KOPT-K1 (cell line): ENCODE data around the gene DBP.
"Not testable (repeated sequence)": the region's sequence is repeated elsewhere in the genome, so short reads cannot be mapped to it uniquely, and the experiment has no call there.

ENCODE experiments used
- H3K27ac ChIP-seq: fragments of 200-600 bp; sonication (generic); 2 replicates; pipeline ENCODE4 v1.5.1; 2016; ENCODE audit warnings: antibody characterized with exemption, mild to moderate bottlenecking, low read depth, low read length; ENCODE audit not compliant: poor library complexity, severe bottlenecking
- H3K36me3 ChIP-seq: fragments of 200-600 bp; sonication (generic); 2 replicates; pipeline ENCODE4 v1.5.1; 2017; ENCODE audit warnings: antibody characterized with exemption, mild to moderate bottlenecking, low read length, moderate library complexity; ENCODE audit not compliant: insufficient read depth
- H3K9me3 ChIP-seq: fragments of 200-600 bp; sonication (generic); 2 replicates; pipeline ENCODE4 v1.5.1; 2017; ENCODE audit warnings: antibody characterized with exemption, low read length, mild to moderate bottlenecking; ENCODE audit not compliant: insufficient read depth, poor library complexity, severe bottlenecking

The DBP gene

GRCh38 chr19:48638831-48639381 lies 1.7 kb upstream of the DBP start:
- Histone ChIP-seq H3K27ac (peak overlapping the region; percentile 92), H3K36me3 (no peaks in the 10 kb centered on the region)

DNA sequence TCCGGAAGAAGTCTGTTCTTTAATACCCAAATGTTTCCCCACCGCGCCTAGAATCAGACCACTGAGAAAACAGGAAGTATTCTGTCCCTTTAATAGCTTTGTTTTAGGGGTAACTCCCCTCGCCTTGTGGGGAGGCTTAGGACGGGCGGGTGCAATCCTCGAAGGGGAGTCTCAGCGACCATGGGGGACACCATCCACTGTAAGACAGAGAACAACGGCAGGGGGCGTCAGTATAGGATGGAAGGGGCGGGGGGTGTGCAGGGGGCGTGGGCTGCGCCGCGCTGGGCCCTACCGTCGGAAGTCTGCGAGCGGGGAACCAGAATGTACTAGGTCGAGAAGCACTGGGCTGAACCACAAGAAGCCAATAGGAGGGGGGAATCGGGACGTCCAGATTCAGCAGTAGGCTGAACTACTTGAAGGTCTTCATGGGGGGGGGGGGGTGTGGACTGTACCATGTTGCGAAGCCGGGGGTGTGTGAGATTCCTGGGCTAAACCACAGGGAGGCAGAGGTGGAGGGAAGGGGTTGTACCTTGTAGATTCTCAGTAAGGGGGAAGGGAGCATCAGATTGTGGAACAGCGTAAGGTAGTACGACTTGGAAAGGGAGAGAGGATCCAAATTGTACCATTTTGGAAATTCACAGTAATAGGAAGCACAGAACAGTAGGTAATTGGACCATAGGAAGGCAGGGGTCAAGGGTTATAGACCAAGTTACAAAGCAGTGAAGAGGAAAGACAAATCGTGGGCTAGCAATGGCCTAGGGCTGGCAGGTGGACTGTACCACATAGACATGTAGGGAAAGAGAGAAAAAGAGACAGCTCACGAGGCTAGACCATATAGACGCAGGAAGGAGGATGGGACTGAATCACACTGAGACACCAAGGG lies 1.0 kb upstream of the DBP start:
- Histone ChIP-seq H3K9me3 (no peaks in the 10 kb centered on the region), H3K27ac (peak overlapping the region; percentile 92), H3K36me3 (peaks cover 2% of the 10 kb centered on the region; the same call in 1 of the 2 replicates)

More at GRCh38 chr19:48638831-48639381, 1.7 kb upstream of the DBP start:
- H3K9me3 ChIP-seq: no peaks in the 10 kb centered on the region

GRCh38 chr19:48637449-48637947 lies 319 bp upstream of the DBP start:
- peak overlapping the region; percentile 92 for H3K27ac ChIP-seq
- no peaks in the 10 kb centered on the region for H3K9me3 ChIP-seq

DNA sequence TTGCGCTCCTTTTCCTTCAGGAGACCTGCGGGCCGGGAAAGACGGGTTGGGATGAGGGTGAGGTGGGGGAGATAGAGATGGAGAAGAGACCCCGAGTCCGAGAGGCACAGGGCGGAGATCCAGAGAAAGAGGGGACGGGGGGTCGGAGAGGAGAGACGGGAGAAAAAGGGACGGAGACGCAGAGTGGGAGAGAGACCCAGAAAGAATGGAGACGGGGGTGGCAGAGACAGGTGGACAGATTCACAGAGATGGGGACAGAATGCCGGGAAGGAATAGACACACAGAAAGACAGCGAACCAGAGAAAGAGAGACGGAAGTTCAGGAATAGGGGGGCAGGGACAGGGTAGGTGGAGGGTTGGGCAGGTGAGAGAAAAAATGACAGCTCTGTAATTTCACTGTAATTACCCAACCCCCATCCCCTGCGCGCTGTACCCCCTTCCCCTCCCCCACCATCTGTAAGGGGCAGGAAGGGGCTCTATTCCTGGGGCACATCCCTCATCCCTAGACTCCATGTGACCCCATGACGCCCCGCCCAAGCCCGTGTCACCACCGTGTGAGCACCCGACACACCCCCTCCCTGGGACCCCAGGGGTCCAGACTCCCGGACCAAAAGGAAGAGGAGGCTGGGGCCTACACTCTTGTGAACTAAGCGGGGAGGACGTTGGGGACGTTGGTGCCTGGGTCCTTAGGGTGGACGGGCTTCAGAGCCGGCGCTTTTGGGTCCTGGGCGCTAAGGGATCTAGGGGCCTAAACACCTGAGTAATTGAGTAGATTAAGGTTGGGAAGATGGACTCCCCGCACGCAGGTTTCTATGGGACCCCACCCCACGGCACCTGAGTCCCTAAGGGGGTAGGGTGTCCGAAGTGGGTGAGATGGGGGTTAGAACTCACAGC lies 967 bp downstream of the DBP start:
- no peaks in the 10 kb centered on the region for H3K9me3 ChIP-seq
- peaks cover 19% of the 10 kb centered on the region for H3K36me3 ChIP-seq
- H3K27ac ChIP-seq: peak overlapping the region; percentile 92

More at GRCh38 chr19:48637449-48637947, 319 bp upstream of the DBP start:
- H3K36me3 ChIP-seq: peaks cover 9% of the 10 kb centered on the region; the same call in 1 of the 2 replicates

DNA sequence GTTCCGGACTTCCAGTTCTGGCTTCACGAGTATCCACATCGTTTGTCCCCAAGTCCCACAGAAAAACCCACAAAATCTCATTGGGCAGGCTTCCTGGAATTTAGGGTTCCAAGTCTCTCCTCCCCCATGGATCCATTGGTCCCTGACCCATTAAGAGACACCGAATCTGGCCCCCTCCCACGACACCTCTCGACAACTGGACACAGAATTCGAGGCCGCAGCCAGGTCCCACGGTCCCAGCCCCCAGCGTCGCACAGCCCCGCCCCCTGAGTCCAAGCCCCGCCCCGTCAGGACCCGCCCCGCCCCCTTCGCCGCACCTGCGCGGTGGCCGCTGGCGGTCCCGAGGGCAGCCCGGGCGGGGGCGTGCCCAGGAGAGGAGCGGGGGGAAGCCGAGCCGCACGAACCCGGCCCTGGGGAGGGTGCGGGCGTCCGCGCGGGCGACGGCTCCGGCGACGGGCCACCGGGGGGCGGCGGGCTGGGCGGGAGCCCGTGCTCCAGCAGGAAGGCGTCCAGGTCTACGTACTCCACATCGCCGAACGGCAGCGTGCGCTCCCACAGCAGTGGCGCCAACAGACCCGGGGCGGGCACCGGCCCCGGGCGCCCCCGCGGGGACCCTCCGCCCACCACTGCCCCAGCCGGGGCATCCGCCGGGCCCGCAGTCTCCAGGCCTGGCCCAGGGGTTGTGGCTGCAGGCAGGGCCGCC lies 1.8 kb downstream of the DBP start:
- H3K36me3 ChIP-seq: peaks cover 27% of the 10 kb centered on the region
- H3K27ac ChIP-seq: peak overlapping the region; percentile 92
- no peaks in the 10 kb centered on the region for H3K9me3 ChIP-seq

- Histone ChIP-seq H3K27ac (peak overlapping the region; percentile 92), H3K36me3 (peaks cover 35% of the 10 kb centered on the region), H3K9me3 (no peaks in the 10 kb centered on the region)
Measured at GRCh38 chr19:48634424-48635262, 2.5 kb downstream of the DBP start.

DNA sequence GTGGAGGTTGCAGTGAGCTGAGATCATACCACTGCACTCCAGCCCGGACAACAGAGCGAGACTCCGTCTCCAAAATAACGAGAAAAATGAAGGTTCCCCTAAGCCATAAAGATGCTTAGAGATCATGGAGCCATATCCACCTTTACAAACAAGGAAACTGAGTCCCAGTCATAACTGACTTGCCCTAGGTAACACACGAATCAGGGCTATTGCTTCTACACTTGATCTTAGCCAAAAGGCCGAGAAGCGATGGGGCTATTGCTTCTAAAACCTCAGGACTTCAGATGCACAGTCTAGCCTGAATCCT lies 3.2 kb downstream of the DBP start:
- Histone ChIP-seq H3K9me3 (no peaks in the 10 kb centered on the region), H3K27ac (peak overlapping the region; percentile 92), H3K36me3 (peaks cover 41% of the 10 kb centered on the region)

DNA sequence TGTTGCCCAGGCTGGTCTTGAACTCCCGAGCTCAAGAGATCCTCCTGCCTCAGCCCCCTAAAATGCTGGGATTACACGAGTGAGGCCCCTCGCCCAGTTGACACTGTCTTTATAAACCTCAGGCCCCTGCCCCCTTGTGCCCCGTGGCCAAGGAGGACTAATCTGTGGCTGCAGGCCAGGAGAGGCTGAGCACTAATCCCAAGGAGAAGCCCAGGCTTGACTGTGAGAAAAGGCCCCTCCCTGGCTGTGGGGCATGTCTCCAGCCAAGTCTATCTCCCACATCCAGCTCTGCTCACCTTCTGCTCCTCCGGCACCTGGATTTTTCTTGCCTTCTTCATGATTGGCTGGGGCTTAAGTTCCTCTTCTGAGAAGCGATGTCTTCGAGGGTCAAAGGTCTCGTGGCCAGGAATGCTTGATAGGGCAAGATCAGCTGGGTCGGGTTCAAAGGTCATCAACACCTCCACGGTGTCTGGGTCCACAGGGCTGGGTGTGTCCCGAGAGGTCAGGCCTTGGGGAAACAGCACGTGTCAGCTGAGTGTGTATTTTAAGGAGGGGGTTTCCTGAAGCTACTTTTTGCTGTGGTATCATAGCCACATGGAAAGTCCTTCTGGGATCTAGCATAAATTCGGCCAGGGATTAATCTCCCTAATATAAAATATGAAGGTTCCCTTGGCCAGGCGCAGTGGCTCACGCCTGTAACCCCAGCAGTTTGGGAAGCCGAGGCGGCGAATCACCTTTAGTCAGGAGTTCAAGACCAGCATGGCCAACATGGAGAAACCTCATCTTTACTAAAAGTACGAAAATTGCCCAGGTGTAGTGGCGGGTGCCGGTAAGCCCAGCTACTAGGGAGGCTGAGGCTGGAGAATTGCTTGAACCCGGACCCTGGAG lies 3.8 kb downstream of the DBP start:
- Histone ChIP-seq H3K36me3 (peaks cover 46% of the 10 kb centered on the region), H3K9me3 (no peaks in the 10 kb centered on the region), H3K27ac (peak overlapping the region; percentile 92)

GRCh38 chr19:48632692-48633147 lies 4.5 kb downstream of the DBP start:
- Histone ChIP-seq H3K27ac (peak overlapping the region; percentile 92), H3K36me3 (peaks cover 52% of the 10 kb centered on the region), H3K9me3 (no peaks in the 10 kb centered on the region)

GRCh38 chr19:48632286-48632685 lies 4.9 kb downstream of the DBP start:
- Histone ChIP-seq H3K27ac (peak overlapping the region; percentile 92), H3K36me3 (peaks cover 57% of the 10 kb centered on the region)
- H3K9me3 ChIP-seq: not testable (repeated sequence)

GRCh38 chr19:48631225-48631624 lies 6.0 kb downstream of the DBP start:
- Histone ChIP-seq H3K27ac (no peak overlapping the region), H3K36me3 (peaks cover 61% of the 10 kb centered on the region), H3K9me3 (no peaks in the 10 kb centered on the region)

DNA sequence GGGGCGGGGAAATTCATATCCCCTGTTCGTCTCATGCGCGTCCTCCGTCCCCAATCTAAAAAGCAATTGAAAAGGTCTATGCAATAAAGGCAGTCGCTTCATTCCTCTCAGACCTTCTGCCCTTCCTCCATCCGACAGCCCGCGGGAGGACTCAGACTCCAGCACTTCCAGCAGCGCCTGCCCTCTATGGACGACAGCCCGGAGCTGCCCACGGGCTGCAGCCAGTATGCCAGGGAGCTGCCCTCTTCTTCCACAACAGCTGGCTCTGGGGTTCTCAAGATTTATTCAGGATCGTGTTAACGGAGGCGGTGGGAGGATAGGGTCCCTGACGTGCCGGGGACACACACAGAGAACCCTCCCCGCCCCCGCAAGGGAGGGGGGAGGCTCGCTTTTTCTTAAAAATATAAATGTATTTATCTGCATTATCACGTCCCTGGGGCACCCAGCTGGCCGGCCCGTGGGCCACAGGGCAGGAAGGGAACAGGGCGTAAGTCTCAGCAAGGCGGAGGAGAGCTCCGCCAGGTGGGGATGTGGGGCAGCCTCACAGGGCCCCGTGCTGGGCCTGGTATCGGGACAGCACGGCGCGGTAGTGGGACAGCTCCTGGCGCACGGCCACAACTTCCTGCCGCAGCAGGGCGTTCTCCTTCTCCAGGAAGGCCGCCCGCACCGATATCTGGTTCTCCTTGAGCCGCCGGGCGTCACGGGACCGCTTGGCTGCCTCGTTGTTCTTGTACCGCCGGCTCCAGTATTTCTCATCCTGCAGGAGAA lies 6.7 kb downstream of the DBP start:
- Histone ChIP-seq H3K9me3 (no peaks in the 10 kb centered on the region), H3K36me3 (peaks cover 69% of the 10 kb centered on the region), H3K27ac (no peak overlapping the region)
